Esophagus squamous epithelium (tissue), 4 donors: ENCODE measurements around the gene KLF3.

Experiments used
- POLR2A ChIP-seq, 4 donors: fragments of 450-650 bp; IDR thresholded peaks; one replicate each; pipeline ENCODE4 v1.6.1; 2017; ENCODE audit warnings: antibody characterized with exemption in 4 of 4, mild to moderate bottlenecking in 4 of 4, moderate library complexity in 3 of 4
- TF ChIP-seq, protein P1 (sequence below), 6 experiments: fragments of 450-650 bp in 4 of 6; fragments of 200-600 bp in 2 of 6; sonication (generic) in 2 of 6; IDR thresholded peaks; one replicate each; pipeline ENCODE4 v1.5.1; 2016 to 2019; ENCODE audit warnings: antibody characterized with exemption in 6 of 6, mild to moderate bottlenecking in 4 of 6, moderate library complexity in 4 of 6

DNA sequence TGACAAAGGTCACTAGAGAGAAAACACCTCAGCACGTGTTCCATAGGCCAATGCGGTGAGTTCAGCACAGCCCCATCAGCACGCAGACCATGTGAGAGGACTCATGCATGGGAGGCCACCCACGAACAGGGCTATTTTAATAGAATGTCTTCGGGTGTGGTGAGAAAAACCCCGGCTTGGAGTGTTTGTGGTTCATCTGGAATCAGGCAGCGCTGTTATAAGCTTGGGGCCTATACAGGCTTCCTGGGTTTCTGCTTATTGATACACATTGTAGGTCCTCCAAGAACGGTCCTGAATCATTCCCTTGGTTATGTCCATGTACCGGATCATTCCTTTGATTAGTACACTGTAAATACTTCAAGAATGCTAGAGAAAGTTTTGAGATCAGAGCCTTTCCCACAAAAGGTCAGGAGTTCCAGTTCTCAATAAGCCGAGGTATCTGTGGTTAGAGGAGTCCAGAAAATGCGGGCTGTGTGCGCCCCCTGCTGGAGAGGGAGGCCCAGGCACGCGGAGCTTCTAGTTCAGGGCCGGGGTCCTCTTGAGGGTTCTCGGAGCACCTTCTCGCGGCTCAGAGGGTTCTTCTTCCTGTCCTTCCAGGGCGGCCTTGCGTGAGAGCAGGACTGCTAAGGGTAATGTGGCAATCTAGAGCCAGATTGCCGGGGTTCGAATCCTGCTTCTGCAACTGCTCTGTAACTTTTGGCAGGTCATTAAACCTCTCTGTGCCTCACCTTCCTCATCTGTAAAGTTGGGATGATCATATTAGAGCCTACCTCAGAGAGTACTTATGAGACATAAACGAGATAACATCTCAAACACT is 67.0 kb downstream of the KLF3 start:
- TF ChIP-seq, protein P1, sequence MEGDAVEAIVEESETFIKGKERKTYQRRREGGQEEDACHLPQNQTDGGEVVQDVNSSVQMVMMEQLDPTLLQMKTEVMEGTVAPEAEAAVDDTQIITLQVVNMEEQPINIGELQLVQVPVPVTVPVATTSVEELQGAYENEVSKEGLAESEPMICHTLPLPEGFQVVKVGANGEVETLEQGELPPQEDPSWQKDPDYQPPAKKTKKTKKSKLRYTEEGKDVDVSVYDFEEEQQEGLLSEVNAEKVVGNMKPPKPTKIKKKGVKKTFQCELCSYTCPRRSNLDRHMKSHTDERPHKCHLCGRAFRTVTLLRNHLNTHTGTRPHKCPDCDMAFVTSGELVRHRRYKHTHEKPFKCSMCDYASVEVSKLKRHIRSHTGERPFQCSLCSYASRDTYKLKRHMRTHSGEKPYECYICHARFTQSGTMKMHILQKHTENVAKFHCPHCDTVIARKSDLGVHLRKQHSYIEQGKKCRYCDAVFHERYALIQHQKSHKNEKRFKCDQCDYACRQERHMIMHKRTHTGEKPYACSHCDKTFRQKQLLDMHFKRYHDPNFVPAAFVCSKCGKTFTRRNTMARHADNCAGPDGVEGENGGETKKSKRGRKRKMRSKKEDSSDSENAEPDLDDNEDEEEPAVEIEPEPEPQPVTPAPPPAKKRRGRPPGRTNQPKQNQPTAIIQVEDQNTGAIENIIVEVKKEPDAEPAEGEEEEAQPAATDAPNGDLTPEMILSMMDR (IDR thresholded peaks at IDR 0.05), result peak; percentile 88 to 98 (median 94)
- TF ChIP-seq POLR2A (IDR thresholded peaks at IDR 0.05), result no peak
